C4-2B (cell line): Measurements from ENCODE around the gene GALE.

Source experiments
- ZFX ChIP-seq: fragments of 450-650 bp; IDR thresholded peaks from 2 replicates; pipeline ENCODE4 v1.6.1; 2017
- TF ChIP-seq, protein P1 (sequence below): fragments of 450-650 bp; conservative IDR thresholded peaks from 2 replicates; pipeline ENCODE4 v1.5.1; 2017; ENCODE audit warnings: mild to moderate bottlenecking

GRCh38 chr1:23796466-23797271 is 3.9 kb downstream of the GALE start:
- TF ChIP-seq ZFX: no peak
- TF ChIP-seq, protein P1, sequence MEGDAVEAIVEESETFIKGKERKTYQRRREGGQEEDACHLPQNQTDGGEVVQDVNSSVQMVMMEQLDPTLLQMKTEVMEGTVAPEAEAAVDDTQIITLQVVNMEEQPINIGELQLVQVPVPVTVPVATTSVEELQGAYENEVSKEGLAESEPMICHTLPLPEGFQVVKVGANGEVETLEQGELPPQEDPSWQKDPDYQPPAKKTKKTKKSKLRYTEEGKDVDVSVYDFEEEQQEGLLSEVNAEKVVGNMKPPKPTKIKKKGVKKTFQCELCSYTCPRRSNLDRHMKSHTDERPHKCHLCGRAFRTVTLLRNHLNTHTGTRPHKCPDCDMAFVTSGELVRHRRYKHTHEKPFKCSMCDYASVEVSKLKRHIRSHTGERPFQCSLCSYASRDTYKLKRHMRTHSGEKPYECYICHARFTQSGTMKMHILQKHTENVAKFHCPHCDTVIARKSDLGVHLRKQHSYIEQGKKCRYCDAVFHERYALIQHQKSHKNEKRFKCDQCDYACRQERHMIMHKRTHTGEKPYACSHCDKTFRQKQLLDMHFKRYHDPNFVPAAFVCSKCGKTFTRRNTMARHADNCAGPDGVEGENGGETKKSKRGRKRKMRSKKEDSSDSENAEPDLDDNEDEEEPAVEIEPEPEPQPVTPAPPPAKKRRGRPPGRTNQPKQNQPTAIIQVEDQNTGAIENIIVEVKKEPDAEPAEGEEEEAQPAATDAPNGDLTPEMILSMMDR: no peak; the same call in 1 of the 2 replicates
